IPS-11a (cell line): ENCODE results near the gene CCDC142.
A peak's percentile ranks its signal among the peaks of the same experiment; 100 is the strongest.

Experiments
- H3K4me3 ChIP-seq: one replicate; pipeline ENCODE4 v1.5.1; 2013; ENCODE audit warnings: low read depth, low read length, control low read depth

The CCDC142 gene

GRCh38 chr2:74500578-74500946 is 17.8 kb upstream of the CCDC142 start:
- no peak overlapping the region for H3K4me3 ChIP-seq

GRCh38 chr2:74499940-74500577 is 17.3 kb upstream of the CCDC142 start:
- no peak overlapping the region for H3K4me3 ChIP-seq

- H3K4me3 ChIP-seq: peak within 1 kb of the TSS; percentile 20
Observed at GRCh38 chr2:74499267-74499939, 16.6 kb upstream of the CCDC142 start, which contains the start of gene LBX2. Gene LBX2 (minus strand): TSS chr2:74499603. CDS start chr2:74499537, 66 bp downstream.

GRCh38 chr2:74498500-74499266 is 15.9 kb upstream of the CCDC142 start:
- H3K4me3 ChIP-seq: peak overlapping the region; percentile 29

GRCh38 chr2:74497777-74498499 is 15.1 kb upstream of the CCDC142 start:
- peak overlapping the region; percentile 29 for H3K4me3 ChIP-seq

- no peak overlapping the region for H3K4me3 ChIP-seq
Observed at GRCh38 chr2:74496997-74497776, 14.4 kb upstream of the CCDC142 start.

- H3K4me3 ChIP-seq: no peak overlapping the region
Observed at GRCh38 chr2:74495440-74495839, 12.6 kb upstream of the CCDC142 start.

- no peak overlapping the region for H3K4me3 ChIP-seq
Observed at GRCh38 chr2:74493546-74493945, 10.7 kb upstream of the CCDC142 start.

GRCh38 chr2:74491648-74492544 is 9.1 kb upstream of the CCDC142 start:
- no peak overlapping the region for H3K4me3 ChIP-seq

GRCh38 chr2:74489906-74490305 is 7.1 kb upstream of the CCDC142 start:
- H3K4me3 ChIP-seq: no peak overlapping the region

- H3K4me3 ChIP-seq: no peak overlapping the region
Observed at GRCh38 chr2:74488643-74489481, 6.1 kb upstream of the CCDC142 start.

GRCh38 chr2:74486141-74486540 is 3.3 kb upstream of the CCDC142 start:
- no peak overlapping the region for H3K4me3 ChIP-seq

GRCh38 chr2:74483675-74484164 is 922 bp upstream of the CCDC142 start:
- H3K4me3 ChIP-seq: peak overlapping the region; percentile 97

- H3K4me3 ChIP-seq: peak overlapping the region; percentile 97
Observed at GRCh38 chr2:74481961-74482800, 617 bp downstream of the CCDC142 start.

- peak overlapping the region; percentile 97 for H3K4me3 ChIP-seq
Observed at GRCh38 chr2:74481431-74481830, 1.4 kb downstream of the CCDC142 start.

GRCh38 chr2:74474899-74475298 is 7.9 kb downstream of the CCDC142 start:
- no peak overlapping the region for H3K4me3 ChIP-seq

GRCh38 chr2:74474481-74474880 is 8.3 kb downstream of the CCDC142 start:
- no peak overlapping the region for H3K4me3 ChIP-seq

GRCh38 chr2:74472945-74473258 is 9.9 kb downstream of the CCDC142 start:
- peak overlapping the region; percentile 91 for H3K4me3 ChIP-seq
